Caco-2 (cell line): Measurements from ENCODE around the gene KRTAP10-4. TPM values are rescaled to one million over a fixed set of nuclear protein-coding genes. Genes with fewer than 3 reads are reported as not detected.

Experiments used
- BruUV-seq: library from RNA; stranded (reverse); fragments of 400-500 nt; replicated peaks from 2 replicates; lab custom pipeline; 2021; lab: Mats Ljungman, UMichigan
- CTCF ChIA-PET: fragments of 300-600 bp; sonication (Branson Sonifier 250); formaldehyde crosslinking; loops from one replicate; lab custom pipeline; 2022; ENCODE audit warnings: antibody characterized with exemption; lab: Charles Lee
- POLR2A ChIA-PET: fragments of 300-600 bp; sonication (Branson Sonifier 250); formaldehyde crosslinking; loops from one replicate; lab custom pipeline; 2022; ENCODE audit warnings: antibody characterized with exemption; lab: Charles Lee
- DNase-seq, 2 experiments: peaks; one replicate each; pipeline versions ENCODE4 v3.0.0 to v3.0.0-alpha.2; 2020 to 2022
- H3K27me3 ChIP-seq: replicated peaks from 2 replicates; pipeline ENCODE4 v1.6.0; 2011; ENCODE audit warnings: low read length; ENCODE audit not compliant: control insufficient read depth, insufficient read depth
- H3K36me3 ChIP-seq: 2 replicates; pipeline ENCODE4 v1.5.1; 2011; ENCODE audit warnings: low read length; ENCODE audit not compliant: control insufficient read depth, insufficient read depth
- H3K4me1 ChIP-seq: fragments of 250-450 bp; sonication (Bioruptor Pico); 2 replicates; pipeline ENCODE4 v1.5.1; 2020; ENCODE audit warnings: mild to moderate bottlenecking
- H3K4me3 ChIP-seq: 2 replicates; pipeline ENCODE4 v1.5.1; 2011; ENCODE audit warnings: low read depth, mild to moderate bottlenecking, control low read depth, low read length
- H3K9me3 ChIP-seq: fragments of 250-450 bp; sonication (Bioruptor Pico); 2 replicates; pipeline ENCODE4 v1.5.1; 2020; ENCODE audit warnings: mild to moderate bottlenecking, moderate library complexity
- H3K27ac Mint-ChIP-seq: one replicate; pipeline ENCODE4 v1.8.0; 2022; ENCODE audit warnings: mixed read lengths; ENCODE audit not compliant: unreplicated experiment
- H3K27me3 Mint-ChIP-seq: one replicate; pipeline ENCODE4 v1.8.0; 2022; ENCODE audit warnings: mixed read lengths; ENCODE audit not compliant: insufficient read depth, unreplicated experiment
- H3K36me3 Mint-ChIP-seq: one replicate; pipeline ENCODE4 v1.8.0; 2022; ENCODE audit warnings: mild to moderate bottlenecking, mixed read lengths; ENCODE audit not compliant: insufficient read depth, unreplicated experiment
- H3K4me1 Mint-ChIP-seq: one replicate; pipeline ENCODE4 v1.8.0; 2022; ENCODE audit warnings: low read depth, mixed read lengths; ENCODE audit not compliant: unreplicated experiment
- H3K4me3 Mint-ChIP-seq: one replicate; pipeline ENCODE4 v1.8.0; 2022; ENCODE audit warnings: mild to moderate bottlenecking, moderate library complexity, mixed read lengths; ENCODE audit not compliant: unreplicated experiment
- H3K9me3 Mint-ChIP-seq: one replicate; pipeline ENCODE4 v1.8.0; 2022; ENCODE audit warnings: mixed read lengths; ENCODE audit not compliant: unreplicated experiment
- CTCF ChIP-seq, 2 experiments: fragments of 200-600 bp in 1 of 2; IDR thresholded peaks; 1 replicate in 1 of 2; 2 replicates in 1 of 2; pipeline versions ENCODE4 v1.5.1 to v1.8.0; 2011 to 2022; ENCODE audit warnings: antibody characterized with exemption in 1 of 2, control low read depth in 1 of 2, inconsistent platforms in 1 of 2, low read depth in 1 of 2, low read length in 1 of 2, mild to moderate bottlenecking in 1 of 2, moderate library complexity in 1 of 2; ENCODE audit not compliant: insufficient read depth in 1 of 2, severe bottlenecking in 1 of 2, unreplicated experiment in 1 of 2
- intact Hi-C: fragments of 100-400 bp; cut with micrococcal nuclease; formaldehyde crosslinking; loops from one replicate; pipeline ENCODE4 v1.10.0; 2022; ENCODE audit not compliant: unreplicated experiment
- total RNA-seq: library from RNA; stranded (reverse); gene quantifications from 2 replicates; pipeline ENCODE4 v1.2.3, GENCODE V29; 2022

The KRTAP10-4 gene
- total RNA-seq, 1 experiment from 2014 or later = not detected

DNA sequence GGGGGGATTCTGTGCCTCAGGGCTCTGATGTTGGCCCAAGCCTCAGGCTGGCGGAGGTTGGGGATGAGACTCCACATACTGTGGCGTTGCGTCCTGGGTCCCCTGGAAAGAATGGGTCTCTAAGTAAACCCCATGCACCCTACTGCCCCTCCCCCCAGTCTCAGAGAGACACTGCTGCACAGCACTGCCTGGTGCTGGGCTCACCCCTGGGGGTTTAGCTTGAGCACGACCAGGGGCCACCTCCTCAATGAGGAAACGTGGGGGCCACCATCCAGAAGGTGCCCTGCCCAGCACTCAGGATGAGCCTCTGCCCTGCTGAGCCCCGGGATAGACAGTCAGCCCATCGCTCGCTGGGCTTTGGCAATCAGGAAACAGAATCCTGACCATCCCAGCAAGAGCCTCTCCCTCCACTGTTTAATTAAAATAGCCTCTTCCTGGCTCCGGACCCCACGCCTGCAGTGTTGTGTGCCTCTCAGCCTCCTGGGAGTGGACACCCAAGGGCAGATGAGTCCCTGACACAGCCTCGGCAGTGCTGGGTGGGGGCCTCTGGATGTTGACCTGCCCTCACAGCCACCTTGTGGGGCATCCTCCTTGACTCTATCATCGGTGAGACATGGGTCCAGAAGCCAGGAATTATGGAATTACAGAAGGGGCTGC, 3.5 kb upstream of the KRTAP10-4 start:
- Mint-ChIP-seq H3K36me3 (no peaks in the 10 kb centered on the region), H3K4me3 (no peak overlapping the region), H3K4me1 (peaks cover 6% of the 10 kb centered on the region), H3K27ac (no peak overlapping the region), H3K27me3 (peaks cover 6% of the 10 kb centered on the region), H3K9me3 (peaks cover 26% of the 10 kb centered on the region)
- Histone ChIP-seq H3K4me1 (no peaks in the 10 kb centered on the region), H3K4me3 (no peak overlapping the region), H3K27me3 (no peaks in the 10 kb centered on the region), H3K9me3 (peaks cover 7% of the 10 kb centered on the region; the same call in 1 of the 2 replicates), H3K36me3 (no peaks in the 10 kb centered on the region)
- intact Hi-C loops = no loop called here
- BruUV-seq = no TSS peak
- CTCF ChIA-PET = no interaction called here
- POLR2A ChIA-PET = no interaction called here
- no peak for TF ChIP-seq CTCF (IDR thresholded peaks at IDR 0.05; ENCODE audit: insufficient read depth in 1 of 2, low read depth in 1 of 2, low read length in 1 of 2, severe bottlenecking in 1 of 2, unreplicated experiment in 1 of 2)
- DNase-seq = no peak

- Histone ChIP-seq H3K27me3 (no peaks in the 10 kb centered on the region), H3K4me1 (no peaks in the 10 kb centered on the region), H3K9me3 (peaks cover 7% of the 10 kb centered on the region; the same call in 1 of the 2 replicates), H3K36me3 (no peaks in the 10 kb centered on the region), H3K4me3 (no peak overlapping the region)
- intact Hi-C loops = no loop called here
- no peak for DNase-seq
- H3K27me3 Mint-ChIP-seq = peaks cover 6% of the 10 kb centered on the region
- no peaks in the 10 kb centered on the region for H3K36me3 Mint-ChIP-seq
- peaks cover 26% of the 10 kb centered on the region for H3K9me3 Mint-ChIP-seq
- ChIA-PET POLR2A (no interaction called here), CTCF (no interaction called here)
- no peak overlapping the region for H3K27ac Mint-ChIP-seq
- H3K4me1 Mint-ChIP-seq = peaks cover 8% of the 10 kb centered on the region
- no TSS peak for BruUV-seq
- no peak for TF ChIP-seq CTCF (IDR thresholded peaks at IDR 0.05; ENCODE audit: insufficient read depth in 1 of 2, low read depth in 1 of 2, low read length in 1 of 2, severe bottlenecking in 1 of 2, unreplicated experiment in 1 of 2)
- H3K4me3 Mint-ChIP-seq = no peak overlapping the region
Observed at GRCh38 chr21:44571296-44571695, 2.2 kb upstream of the KRTAP10-4 start.

GRCh38 chr21:44571844-44572782, 1.4 kb upstream of the KRTAP10-4 start:
- CTCF ChIA-PET = no interaction called here
- H3K36me3 Mint-ChIP-seq = no peaks in the 10 kb centered on the region
- Histone ChIP-seq H3K36me3 (no peaks in the 10 kb centered on the region), H3K4me1 (no peaks in the 10 kb centered on the region), H3K4me3 (no peak overlapping the region), H3K9me3 (peaks cover 7% of the 10 kb centered on the region; the same call in 1 of the 2 replicates), H3K27me3 (no peaks in the 10 kb centered on the region)
- DNase-seq = no peak
- POLR2A ChIA-PET = no interaction called here
- H3K27me3 Mint-ChIP-seq = peaks cover 6% of the 10 kb centered on the region
- intact Hi-C loops = no loop called here
- no peak for TF ChIP-seq CTCF (IDR thresholded peaks at IDR 0.05; ENCODE audit: insufficient read depth in 1 of 2, low read depth in 1 of 2, low read length in 1 of 2, severe bottlenecking in 1 of 2, unreplicated experiment in 1 of 2)
- no peak overlapping the region for H3K4me3 Mint-ChIP-seq
- peaks cover 31% of the 10 kb centered on the region for H3K9me3 Mint-ChIP-seq
- H3K27ac Mint-ChIP-seq = no peak overlapping the region
- no TSS peak for BruUV-seq
- H3K4me1 Mint-ChIP-seq = peaks cover 8% of the 10 kb centered on the region
